Stimulated activated CD4-positive, alpha-beta T cell treated with anti-CD3 and anti-CD28 coated beads, Interleukin-15, amount 100 ng/mL, for 48 hours (primary cell): ENCODE results near the gene RAB4A.

Source experiments
- DNase-seq, 2 donors: peaks; one replicate each; pipeline ENCODE4 v3.0.0-alpha.2; 2020; ENCODE audit warnings: low read depth in 2 of 2

The RAB4A gene

GRCh38 chr1:229339086-229339485 is 68.2 kb downstream of the RAB4A start:
- no peak for DNase-seq

GRCh38 chr1:229339520-229339919 is 68.6 kb downstream of the RAB4A start:
- DNase-seq, result peak in 1 of 2 donors; percentile 20

GRCh38 chr1:229340496-229340895 is 69.6 kb downstream of the RAB4A start:
- DNase-seq, result no peak

- DNase-seq, result peak; percentile 55 to 63
Measured at GRCh38 chr1:229341774-229342655, 71.1 kb downstream of the RAB4A start.

- peak in 1 of 2 donors; percentile 28 for DNase-seq
Measured at GRCh38 chr1:229342656-229343569, 72.0 kb downstream of the RAB4A start, which contains the start of gene CCSAP. TSS of gene CCSAP (minus strand) at chr1:229343047. CDS start at chr1:229342465, 582 bp downstream.

- no peak for DNase-seq
Measured at GRCh38 chr1:229344139-229344538, 73.2 kb downstream of the RAB4A start.

GRCh38 chr1:229344937-229345684 is 74.2 kb downstream of the RAB4A start:
- no peak for DNase-seq

GRCh38 chr1:229347528-229347927 is 76.6 kb downstream of the RAB4A start:
- DNase-seq, result no peak

GRCh38 chr1:229349463-229350385 is 78.8 kb downstream of the RAB4A start:
- DNase-seq, result no peak

- no peak for DNase-seq
Measured at GRCh38 chr1:229352975-229353374, 82.1 kb downstream of the RAB4A start.

- no peak for DNase-seq
Measured at GRCh38 chr1:229354226-229354625, 83.3 kb downstream of the RAB4A start.
